GM18511 (cell line): Measurements from ENCODE around the gene APOBEC3B.
A peak's percentile ranks its signal among the peaks of the same experiment; 100 is the strongest.
"Not testable (repeated sequence)": the region's sequence is repeated elsewhere in the genome, so short reads cannot be mapped to it uniquely, and the experiment has no call there.

Experiments
- ATAC-seq: cut with Tn5 transposase; IDR thresholded peaks from one replicate; pipeline ENCODE4 v1.9.1; 2021; ENCODE audit warnings: mild to moderate bottlenecking, moderate library complexity; ENCODE audit not compliant: unreplicated experiment

Gene APOBEC3B

DNA sequence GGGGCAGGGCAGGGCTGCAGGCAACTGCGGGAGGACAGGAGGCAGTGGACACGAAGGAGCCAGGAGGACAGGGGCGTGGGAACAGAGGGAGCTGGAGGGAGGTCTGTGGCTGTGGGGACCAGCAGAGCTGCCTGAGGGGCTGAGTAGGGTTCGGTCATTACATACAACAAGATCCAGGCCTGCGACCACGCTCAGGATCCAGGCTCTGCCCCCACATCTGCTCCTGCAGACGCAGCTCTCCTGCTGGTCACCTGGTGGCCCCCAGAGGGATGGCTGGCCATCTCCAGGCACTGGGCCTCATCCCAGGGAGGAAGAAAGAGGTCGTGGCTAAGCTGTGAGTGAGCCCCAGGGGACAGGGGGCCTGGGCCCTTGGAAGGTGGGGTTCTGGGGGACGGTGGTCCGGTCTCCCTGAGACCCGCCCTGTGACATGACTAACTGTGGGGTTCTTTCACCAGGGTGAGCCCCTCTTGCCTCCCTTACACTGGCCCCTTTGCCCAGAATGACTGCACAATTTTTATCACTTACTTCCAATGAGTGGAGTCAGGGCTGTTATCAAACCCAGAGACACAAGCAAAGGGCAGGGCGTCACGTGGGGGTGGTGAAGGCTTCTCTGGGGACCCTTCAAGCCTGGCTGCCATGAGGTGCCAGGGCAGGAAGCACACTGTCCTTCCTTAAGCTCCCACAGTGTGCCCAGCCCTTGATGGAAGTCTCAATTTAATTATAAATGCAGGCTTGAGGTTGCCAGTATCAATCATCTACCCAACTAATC, 31.4 kb upstream of the APOBEC3B start:
- ATAC-seq: no peak

DNA sequence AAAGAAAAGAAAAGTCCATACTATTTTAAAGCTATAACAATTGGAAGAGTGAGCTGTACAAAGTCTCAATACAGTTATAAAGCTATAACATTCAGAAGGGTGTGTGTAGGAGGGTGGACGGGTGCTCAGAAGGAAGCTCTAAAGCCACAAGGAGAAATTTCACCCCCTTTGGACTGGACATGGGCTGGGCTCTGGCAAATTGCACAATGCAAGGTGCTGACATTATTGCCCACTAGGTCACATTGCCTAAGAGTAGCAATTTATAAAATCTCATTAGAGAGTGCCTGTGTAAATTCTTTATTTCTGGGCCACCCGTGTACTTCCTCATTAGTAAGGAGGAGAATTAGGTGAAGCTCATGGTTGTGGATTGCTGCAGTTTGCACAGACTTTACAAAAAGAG, 30.4 kb upstream of the APOBEC3B start:
- ATAC-seq: no peak

GRCh38 chr22:38952281-38952993, 29.7 kb upstream of the APOBEC3B start:
- no peak for ATAC-seq

GRCh38 chr22:38953091-38953490, 29.1 kb upstream of the APOBEC3B start:
- ATAC-seq: no peak

GRCh38 chr22:38953577-38954413, 28.4 kb upstream of the APOBEC3B start:
- peak; percentile 63 for ATAC-seq

DNA sequence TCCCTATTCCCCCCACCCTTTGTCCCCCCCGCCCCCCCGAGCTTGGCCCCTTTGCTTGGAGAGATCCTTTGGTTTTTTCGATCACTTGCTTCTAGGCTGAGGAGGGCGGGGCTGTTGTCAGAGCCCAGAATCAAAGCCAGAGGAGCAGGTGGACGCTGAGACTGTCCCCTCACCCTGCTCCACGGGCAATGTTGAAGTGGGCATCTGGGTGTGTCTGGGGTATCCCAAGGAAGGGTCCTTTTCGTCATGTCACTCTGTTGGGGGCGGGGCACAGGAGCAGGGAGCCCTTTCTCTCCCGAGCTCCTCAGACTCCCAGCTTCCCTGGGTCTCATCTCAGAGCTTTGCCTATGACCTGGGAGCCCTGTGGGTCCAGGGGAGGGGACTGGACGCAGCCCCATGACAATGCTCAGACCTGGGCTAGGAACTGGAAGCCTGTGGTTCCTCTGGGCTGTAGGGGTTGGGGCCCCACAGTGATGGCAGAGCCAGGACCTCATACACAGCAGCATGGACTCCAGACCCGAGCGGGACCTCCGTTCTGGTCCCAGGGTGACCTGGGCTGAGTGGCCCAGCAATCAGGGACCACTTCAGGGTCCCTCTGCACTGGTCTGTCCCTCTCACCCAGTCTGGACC, 27.6 kb upstream of the APOBEC3B start:
- no peak for ATAC-seq

DNA sequence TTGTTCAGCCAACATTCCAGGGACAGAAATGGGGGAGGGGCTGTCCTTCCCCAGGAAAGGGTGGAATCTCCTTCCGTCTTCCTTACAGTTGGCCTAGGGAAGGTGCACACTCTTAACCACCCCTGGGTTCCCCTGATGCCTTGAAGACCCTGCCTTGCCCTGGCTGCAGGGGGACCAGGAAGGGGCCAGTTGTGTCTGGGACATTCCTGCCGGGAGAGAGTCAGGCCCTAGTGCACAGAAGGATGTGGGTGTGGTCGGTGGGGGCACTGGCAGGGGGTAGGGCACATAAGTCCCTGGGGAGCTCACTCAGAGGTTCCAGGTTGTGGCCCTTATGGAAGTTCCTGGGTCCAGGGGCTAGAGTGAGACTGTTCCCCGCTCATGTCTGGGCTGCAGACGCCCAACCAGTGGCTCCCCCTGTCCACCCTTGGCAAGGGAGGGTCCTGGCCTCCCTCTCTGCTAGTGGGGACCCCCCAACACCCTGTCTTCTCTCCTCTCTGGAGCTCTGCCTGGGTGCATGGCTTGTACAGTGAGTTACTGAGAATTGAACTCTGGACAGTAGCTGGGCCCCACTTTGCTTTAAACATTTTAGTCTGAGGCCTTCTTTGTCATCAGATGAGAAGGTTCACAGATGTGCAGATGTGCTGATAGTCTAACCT, 26.8 kb upstream of the APOBEC3B start:
- ATAC-seq: no peak

DNA sequence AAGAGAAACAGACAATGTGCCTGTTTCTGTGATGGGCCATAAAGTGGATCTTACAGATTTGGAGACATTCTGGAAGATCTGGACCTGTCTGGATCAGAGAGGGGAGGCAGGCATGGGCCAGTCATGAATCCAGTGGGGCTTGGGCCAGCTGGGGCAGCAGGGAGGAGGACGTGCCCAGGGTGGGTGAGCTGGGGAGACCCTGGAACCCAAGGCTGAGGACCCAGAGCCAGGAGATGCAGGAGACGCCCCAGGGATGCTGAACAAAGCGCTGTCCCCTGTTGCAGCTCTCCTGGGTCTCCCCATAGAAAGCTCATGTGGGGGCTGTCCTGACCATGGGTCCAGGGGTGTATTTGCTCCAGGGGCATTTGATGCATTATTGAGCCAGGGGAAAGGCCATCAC, 26.2 kb upstream of the APOBEC3B start:
- ATAC-seq: no peak

GRCh38 chr22:38956551-38956950, 25.6 kb upstream of the APOBEC3B start:
- ATAC-seq: no peak

DNA sequence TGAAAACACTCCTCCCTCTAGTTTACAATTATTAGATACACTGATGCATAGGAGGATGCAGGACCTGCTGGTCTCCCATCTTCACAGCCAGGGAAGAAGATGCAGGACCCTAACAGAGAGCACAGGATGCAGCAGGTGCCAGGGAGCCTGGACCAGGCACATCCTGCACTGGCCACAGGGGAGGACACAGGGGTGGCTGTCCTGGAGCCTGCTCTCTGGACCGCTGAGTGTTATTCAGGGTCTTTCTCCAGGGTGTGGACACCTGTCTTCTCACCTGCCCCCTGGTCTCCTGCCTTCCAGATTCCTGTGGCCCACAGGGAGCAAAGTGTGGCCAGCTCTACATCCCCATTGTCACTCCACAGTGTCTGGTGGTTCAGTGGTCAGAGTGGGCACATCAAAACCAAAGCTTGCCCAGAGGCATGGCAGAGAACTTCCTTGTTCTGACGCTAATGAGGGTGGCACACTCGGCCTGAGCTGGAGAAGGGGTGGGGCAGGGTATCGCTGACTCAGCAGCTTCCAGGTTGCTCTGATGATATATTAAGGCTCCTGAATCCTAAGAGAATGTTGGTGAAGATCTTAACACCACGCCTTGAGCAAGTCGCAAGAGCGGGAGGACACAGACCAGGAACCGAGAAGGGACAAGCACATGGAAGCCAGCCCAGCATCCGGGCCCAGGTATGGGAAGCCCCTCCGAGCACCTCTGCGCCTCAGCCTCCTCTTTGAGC, 24.9 kb upstream of the APOBEC3B start, which contains the start of gene APOBEC3A:
Gene APOBEC3A (plus strand): TSS at position 564 of the 725 bp plus-strand sequence. CDS start 83 bp downstream, at position 647.
- ATAC-seq: no peak

GRCh38 chr22:38957808-38958650, 24.1 kb upstream of the APOBEC3B start:
- no peak for ATAC-seq

GRCh38 chr22:38958651-38958943, 23.6 kb upstream of the APOBEC3B start:
- ATAC-seq: not testable (repeated sequence)

GRCh38 chr22:38959590-38959989, 22.6 kb upstream of the APOBEC3B start:
- ATAC-seq: no peak

DNA sequence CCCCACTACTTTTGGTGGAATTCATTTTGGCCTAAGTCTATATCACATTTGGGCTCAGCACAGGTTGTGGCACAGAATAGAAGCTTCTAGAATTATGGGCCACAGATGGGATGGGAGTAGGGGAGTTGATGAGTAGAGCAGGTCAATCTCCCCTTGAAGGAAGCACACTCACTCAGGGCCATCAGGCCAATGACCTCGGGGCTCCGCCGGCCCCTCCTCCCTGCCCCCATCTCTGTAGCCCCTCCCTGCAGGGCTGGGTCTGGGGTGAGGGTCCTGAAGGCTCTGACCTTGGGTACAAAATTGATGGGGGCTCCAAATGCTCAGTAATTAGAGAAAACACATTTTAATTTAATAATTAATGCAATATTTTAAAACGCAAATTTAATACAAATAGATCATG, 21.5 kb upstream of the APOBEC3B start:
- ATAC-seq: not testable (repeated sequence)

DNA sequence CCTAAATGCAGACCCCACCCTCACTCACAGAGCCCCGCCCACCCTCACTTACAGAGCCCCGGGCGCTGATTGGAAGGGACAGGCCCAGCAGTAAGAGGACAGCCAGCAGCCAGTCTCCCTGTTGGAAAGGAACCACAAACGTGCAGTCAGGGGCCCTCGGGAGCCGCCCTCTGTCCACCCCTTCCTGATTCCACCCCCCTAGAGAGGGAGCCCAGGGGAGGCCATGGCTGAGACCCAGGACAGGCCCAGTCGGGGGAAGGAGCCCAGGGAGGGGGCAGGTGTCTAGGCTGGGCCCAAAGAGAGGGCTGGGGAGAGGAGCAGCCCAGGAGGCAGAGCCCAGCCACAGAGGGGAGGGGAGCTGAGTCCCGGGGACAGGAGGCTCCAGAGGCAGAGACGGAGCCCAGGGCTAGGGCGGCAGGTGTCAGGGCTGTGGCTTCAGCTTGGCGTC, 18.8 kb upstream of the APOBEC3B start:
- not testable (repeated sequence) for ATAC-seq

- ATAC-seq: no peak
Measured at GRCh38 chr22:38963872-38964271, 18.3 kb upstream of the APOBEC3B start.

- no peak for ATAC-seq
Measured at GRCh38 chr22:38964306-38964705, 17.8 kb upstream of the APOBEC3B start.

DNA sequence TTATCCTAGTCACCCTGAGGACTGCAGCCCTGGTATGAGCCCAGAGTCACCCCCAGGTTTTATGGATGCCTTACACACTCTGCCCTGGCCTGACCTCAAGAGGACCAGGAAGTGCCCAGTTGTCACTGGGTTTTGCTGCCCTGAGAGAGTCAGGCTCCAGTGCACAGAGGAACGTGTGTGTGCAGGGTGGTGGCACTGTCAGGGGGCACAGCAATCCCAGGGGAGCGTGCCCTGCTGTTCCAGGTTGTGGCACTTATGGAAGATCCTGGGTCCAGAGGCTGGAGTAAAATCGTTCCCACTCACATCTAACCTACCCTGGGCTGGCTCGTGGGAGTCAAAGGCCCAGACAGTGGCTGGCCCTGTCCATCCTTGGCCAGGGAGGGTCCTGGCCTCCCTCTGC, 17.2 kb upstream of the APOBEC3B start:
- no peak for ATAC-seq
